C1 segment of cervical spinal cord (tissue), 14 donors: ENCODE results near the gene ERP29.
"Not testable (repeated sequence)": the region's sequence is repeated elsewhere in the genome, so short reads cannot be mapped to it uniquely, and the experiment has no call there.

Source experiments
- DNase-seq, 14 donors: peaks; one replicate each; lab custom pipeline; 2025; lab: John Stamatoyannopoulos, UW

ERP29 gene

DNA sequence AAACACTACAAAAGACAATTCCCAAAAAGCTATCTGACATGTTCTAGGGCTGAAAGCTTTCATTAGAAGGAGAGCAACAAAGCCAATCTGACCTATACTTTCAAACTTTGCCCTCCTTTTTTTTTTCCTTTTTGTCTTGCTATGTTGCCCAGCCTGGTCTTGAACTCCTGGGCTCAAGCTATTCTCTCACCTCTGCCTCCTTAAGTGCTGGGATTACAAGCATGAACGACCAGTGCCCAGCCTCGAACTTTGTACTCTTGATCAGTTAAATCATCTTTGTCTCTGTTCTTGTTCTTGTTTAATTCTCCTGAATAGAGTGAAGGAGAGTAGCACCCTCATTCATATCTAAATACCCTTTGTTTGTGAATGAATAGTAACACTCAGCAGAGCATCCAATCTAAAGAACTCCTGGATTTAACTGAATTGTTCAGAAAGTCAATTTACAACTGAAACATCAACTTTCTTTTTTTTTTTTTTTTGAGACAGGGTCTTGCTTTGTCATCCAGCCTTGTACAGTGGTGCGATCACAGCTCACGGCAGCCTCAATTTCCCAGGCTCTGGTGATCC is 22.1 kb downstream of the ERP29 start:
- DNase-seq: no peak

- not testable (repeated sequence) for DNase-seq
Measured at GRCh38 chr12:112036614-112037013, 23.4 kb downstream of the ERP29 start.

DNA sequence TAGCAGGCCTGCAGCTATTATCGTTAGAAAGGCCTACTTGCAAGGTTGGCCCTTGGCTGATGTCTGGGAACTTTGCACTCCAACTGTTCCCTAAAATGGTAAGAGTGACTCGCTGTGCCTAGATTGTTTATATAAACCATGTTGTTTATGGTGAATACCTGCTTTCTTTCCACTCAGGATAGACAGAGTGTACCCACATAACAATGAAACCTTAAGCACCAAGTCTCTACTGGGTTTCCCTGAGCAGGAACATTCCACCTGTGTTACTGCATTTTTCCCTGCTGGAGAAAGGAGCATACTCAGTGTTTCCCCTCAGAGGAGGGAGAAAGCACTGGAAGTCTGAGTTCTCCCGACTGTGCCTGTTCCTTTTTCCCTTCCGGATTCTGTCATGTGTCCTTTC is 32.8 kb downstream of the ERP29 start:
- no peak for DNase-seq

DNA sequence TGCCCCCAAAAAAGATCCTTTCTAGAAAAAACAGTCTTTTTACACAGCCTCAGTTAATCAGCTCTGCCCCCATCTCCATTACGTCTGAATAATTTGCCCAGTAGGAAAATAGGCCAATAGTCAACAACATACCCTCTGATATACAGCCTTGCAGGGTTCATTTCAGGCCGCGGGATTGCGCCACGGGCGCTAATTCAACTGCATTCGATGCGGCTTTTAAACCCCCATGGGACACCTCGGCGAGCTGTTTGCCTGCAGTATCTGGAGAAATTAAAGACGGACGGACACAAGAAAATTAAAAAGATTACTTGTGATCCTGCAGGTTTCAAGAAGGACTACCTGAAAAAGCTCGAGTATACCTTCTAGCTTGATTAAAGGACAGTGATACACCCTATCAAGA is 36.1 kb downstream of the ERP29 start:
- no peak for DNase-seq

DNA sequence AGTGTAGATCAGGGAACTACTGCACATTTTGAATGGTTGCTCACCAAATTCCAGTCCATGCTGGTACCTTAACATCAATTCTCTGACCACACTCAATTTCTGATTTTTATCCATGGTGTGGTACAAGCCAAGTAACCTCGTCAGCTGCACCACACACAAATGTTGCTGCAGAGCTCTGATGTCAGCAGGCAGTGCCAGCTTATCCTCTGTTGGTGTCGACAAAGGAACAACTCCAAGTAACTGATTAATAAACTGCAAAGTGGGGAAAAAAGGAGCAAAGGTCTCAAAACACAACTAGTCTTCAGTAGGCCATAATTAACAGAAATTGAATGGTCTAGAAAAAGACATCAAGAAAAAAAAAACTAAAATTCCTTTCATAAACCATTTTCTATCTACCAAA is 47.9 kb downstream of the ERP29 start:
- no peak for DNase-seq

DNA sequence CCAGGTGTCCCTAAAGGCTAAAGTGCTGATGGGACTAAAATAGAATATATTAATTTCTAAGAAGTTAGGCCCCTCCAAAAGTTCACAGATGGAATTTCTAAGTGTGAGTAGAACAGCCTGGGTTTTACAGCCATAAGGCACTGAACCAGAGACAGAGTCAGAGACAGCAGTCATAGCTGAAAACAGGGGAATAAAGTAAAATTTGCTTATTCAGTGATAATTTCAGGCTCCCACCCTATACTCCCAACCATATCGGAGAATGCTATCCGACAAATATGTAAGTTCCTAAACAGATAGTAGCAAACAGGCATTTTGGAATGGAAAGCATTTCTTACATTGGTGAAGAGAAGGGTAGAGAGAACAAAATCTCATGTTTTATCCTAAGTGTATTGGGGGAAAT is 50.0 kb downstream of the ERP29 start:
- no peak for DNase-seq

GRCh38 chr12:112066566-112066965 is 53.3 kb downstream of the ERP29 start:
- DNase-seq: no peak
